GM21717 (cell line): ENCODE measurements around the gene TYW1.
"Not testable (repeated sequence)": the region's sequence is repeated elsewhere in the genome, so short reads cannot be mapped to it uniquely, and the experiment has no call there.

ENCODE experiments used
- ATAC-seq: cut with Tn5 transposase; IDR thresholded peaks from one replicate; pipeline ENCODE4 v1.9.1; 2021; ENCODE audit warnings: mild to moderate bottlenecking, moderate library complexity; ENCODE audit not compliant: unreplicated experiment

TYW1 gene

GRCh38 chr7:66996444-66997191, at the start of gene TYW1:
TSS of gene TYW1 (plus strand) at chr7:66996833. CDS start at chr7:66996979, 146 bp downstream.
- ATAC-seq: peak; percentile 92

GRCh38 chr7:66948480-66949109, 48.0 kb upstream of the TYW1 start:
- no peak for ATAC-seq

- ATAC-seq: no peak
Measured at GRCh38 chr7:66950311-66950710, 46.3 kb upstream of the TYW1 start.

GRCh38 chr7:66950763-66951162, 45.9 kb upstream of the TYW1 start:
- ATAC-seq: no peak

- ATAC-seq: no peak
Measured at GRCh38 chr7:66952343-66953043, 44.1 kb upstream of the TYW1 start.

- no peak for ATAC-seq
Measured at GRCh38 chr7:66953044-66953427, 43.6 kb upstream of the TYW1 start.

GRCh38 chr7:66957595-66958290, 38.9 kb upstream of the TYW1 start:
- ATAC-seq: no peak

- ATAC-seq: no peak
Measured at GRCh38 chr7:66958538-66959350, 37.9 kb upstream of the TYW1 start.

GRCh38 chr7:66960192-66960591, 36.4 kb upstream of the TYW1 start:
- ATAC-seq: no peak

- no peak for ATAC-seq
Measured at GRCh38 chr7:66961096-66961495, 35.5 kb upstream of the TYW1 start.

GRCh38 chr7:66964411-66964810, 32.2 kb upstream of the TYW1 start:
- ATAC-seq: no peak

- ATAC-seq: no peak
Measured at GRCh38 chr7:66967029-66967428, 29.6 kb upstream of the TYW1 start.

- ATAC-seq: not testable (repeated sequence)
Measured at GRCh38 chr7:66969001-66969400, 27.6 kb upstream of the TYW1 start.

- no peak for ATAC-seq
Measured at GRCh38 chr7:66970310-66970709, 26.3 kb upstream of the TYW1 start.

GRCh38 chr7:66974986-66975590, 21.5 kb upstream of the TYW1 start:
- no peak for ATAC-seq

GRCh38 chr7:66978312-66978711, 18.3 kb upstream of the TYW1 start:
- ATAC-seq: not testable (repeated sequence)

- not testable (repeated sequence) for ATAC-seq
Measured at GRCh38 chr7:66979013-66979412, 17.6 kb upstream of the TYW1 start.

- not testable (repeated sequence) for ATAC-seq
Measured at GRCh38 chr7:66980336-66980735, 16.3 kb upstream of the TYW1 start.

- ATAC-seq: not testable (repeated sequence)
Measured at GRCh38 chr7:66989552-66989951, 7.1 kb upstream of the TYW1 start.

GRCh38 chr7:66994051-66994450, 2.6 kb upstream of the TYW1 start:
- ATAC-seq: not testable (repeated sequence)
